Cardiac muscle cell (in vitro differentiated cells and primary cell): Measurements from ENCODE around the gene CHRDL1. TPM values are rescaled to one million over a fixed set of nuclear protein-coding genes. Genes with fewer than 3 reads are reported as not detected.
A peak's percentile ranks its signal among the peaks of the same experiment; 100 is the strongest.

Source experiments
- DNase-seq, 2 donors: peaks; one replicate each; pipeline versions ENCODE4 v3.0.0 to v3.0.0-alpha.2; 2010 to 2017; ENCODE audit warnings: low read depth in 1 of 2, low spot score in 1 of 2
- H3K27ac ChIP-seq: fragments of 200-600 bp; sonication (generic); 2 replicates; pipeline ENCODE4 v1.5.1; 2016
- H3K27me3 ChIP-seq: fragments of 200-600 bp; sonication (generic); 2 replicates; pipeline ENCODE4 v1.6.0; 2016; ENCODE audit warnings: control low read depth
- H3K36me3 ChIP-seq: fragments of 200-600 bp; sonication (generic); 2 replicates; pipeline ENCODE4 v1.5.1; 2016; ENCODE audit warnings: control low read depth
- H3K4me1 ChIP-seq: fragments of 200-600 bp; sonication (generic); 2 replicates; pipeline ENCODE4 v1.8.1; 2017; ENCODE audit warnings: low read depth, mild to moderate bottlenecking, mixed run types
- H3K4me3 ChIP-seq: fragments of 200-600 bp; sonication (generic); 2 replicates; pipeline ENCODE4 v1.5.1; 2016; ENCODE audit warnings: mild to moderate bottlenecking
- H3K9me3 ChIP-seq: fragments of 200-600 bp; sonication (generic); 2 replicates; pipeline ENCODE4 v1.5.1; 2017; ENCODE audit warnings: low read depth, mild to moderate bottlenecking, control low read depth
- CTCF ChIP-seq: IDR thresholded peaks from 2 replicates; pipeline ENCODE4 v1.5.1; 2012; ENCODE audit warnings: low read depth, mild to moderate bottlenecking, low read length
- polyA plus RNA-seq: library from polyadenylated mRNA; unstranded; fragments of >200 nt; fragmentation: Nextera tagmentation; extraction: Ambion mirVana; gene quantifications from 2 replicates; pipeline ENCODE4 v1.2.1, GENCODE V29; 2016
- total RNA-seq: library from RNA; depleted of rRNA; stranded (reverse); fragments of >200 nt; gene quantifications from 2 replicates; pipeline ENCODE4 v1.2.3, GENCODE V29; 2016

CHRDL1 gene
- total and polyA plus RNA-seq, 2 experiments from 2014 or later, result 0.54 to 0.74 TPM

GRCh38 chrX:110755061-110755460 is 40.6 kb downstream of the CHRDL1 start:
- Histone ChIP-seq H3K9me3 (no peaks in the 10 kb centered on the region), H3K27me3 (peaks cover 1% of the 10 kb centered on the region), H3K27ac (no peak overlapping the region), H3K4me3 (no peak overlapping the region), H3K4me1 (no peaks in the 10 kb centered on the region), H3K36me3 (no peaks in the 10 kb centered on the region)
- no peak for DNase-seq
- no peak for TF ChIP-seq CTCF

- no peak for DNase-seq
- Histone ChIP-seq H3K4me3 (no peak overlapping the region), H3K4me1 (no peaks in the 10 kb centered on the region), H3K36me3 (no peaks in the 10 kb centered on the region), H3K27me3 (peaks cover 23% of the 10 kb centered on the region), H3K27ac (no peak overlapping the region), H3K9me3 (no peaks in the 10 kb centered on the region)
- TF ChIP-seq CTCF, result no peak
Observed at GRCh38 chrX:110750526-110751189, 45.0 kb downstream of the CHRDL1 start.

- H3K4me3 ChIP-seq, result no peak overlapping the region
Observed at GRCh38 chrX:110748256-110748806, 47.3 kb downstream of the CHRDL1 start.

GRCh38 chrX:110746014-110746413 is 49.6 kb downstream of the CHRDL1 start:
- DNase-seq, result no peak
- peaks cover 58% of the 10 kb centered on the region for H3K27me3 ChIP-seq

More at GRCh38 chrX:110748256-110748806, 47.3 kb downstream of the CHRDL1 start:
- H3K27me3 ChIP-seq, result peaks cover 36% of the 10 kb centered on the region
- DNase-seq, result no peak
- no peaks in the 10 kb centered on the region for H3K9me3 ChIP-seq
- H3K27ac ChIP-seq, result no peak overlapping the region
- no peaks in the 10 kb centered on the region for H3K4me1 ChIP-seq
- TF ChIP-seq CTCF, result no peak
- no peaks in the 10 kb centered on the region for H3K36me3 ChIP-seq

GRCh38 chrX:110745288-110745687 is 50.3 kb downstream of the CHRDL1 start:
- TF ChIP-seq CTCF, result no peak
- no peaks in the 10 kb centered on the region for H3K9me3 ChIP-seq
- peak in 1 of 2 donors; percentile 15 for DNase-seq
- no peak overlapping the region for H3K27ac ChIP-seq
- no peaks in the 10 kb centered on the region for H3K4me1 ChIP-seq
- no peak overlapping the region for H3K4me3 ChIP-seq
- peaks cover 66% of the 10 kb centered on the region for H3K27me3 ChIP-seq
- no peaks in the 10 kb centered on the region for H3K36me3 ChIP-seq

More at GRCh38 chrX:110746014-110746413, 49.6 kb downstream of the CHRDL1 start:
- TF ChIP-seq CTCF, result no peak
- H3K4me3 ChIP-seq, result no peak overlapping the region
- no peaks in the 10 kb centered on the region for H3K9me3 ChIP-seq
- H3K36me3 ChIP-seq, result no peaks in the 10 kb centered on the region
- H3K27ac ChIP-seq, result no peak overlapping the region
- H3K4me1 ChIP-seq, result no peaks in the 10 kb centered on the region
